GM23338 (cell line): ENCODE data around the gene ZC3H12C.

ENCODE experiments used
- CREB1 ChIP-seq: fragments of 250-450 bp; sonication (Bioruptor Pico); IDR thresholded peaks from 2 replicates; pipeline ENCODE4 v1.5.0; 2020; ENCODE audit warnings: low read depth, mild to moderate bottlenecking, moderate library complexity
- EZH2 ChIP-seq: fragments of 200-600 bp; sonication (generic); IDR thresholded peaks from one replicate; pipeline ENCODE4 v1.8.0; 2017; ENCODE audit warnings: antibody characterized with exemption, mild to moderate bottlenecking, low read depth; ENCODE audit not compliant: unreplicated experiment
- EZH2phosphoT487 ChIP-seq: fragments of 200-600 bp; sonication (generic); IDR thresholded peaks from one replicate; pipeline ENCODE4 v1.8.1; 2018; ENCODE audit warnings: antibody characterized with exemption; ENCODE audit not compliant: unreplicated experiment
- JUNB ChIP-seq: IDR thresholded peaks from one replicate; pipeline ENCODE4 v1.6.1; 2016; ENCODE audit warnings: antibody characterized with exemption; ENCODE audit not compliant: unreplicated experiment
- NANOG ChIP-seq: IDR thresholded peaks from 2 replicates; pipeline ENCODE4 v1.6.1; 2016; ENCODE audit warnings: antibody characterized with exemption, borderline replicate concordance
- POLR2AphosphoS5 ChIP-seq: IDR thresholded peaks from 2 replicates; pipeline ENCODE4 v1.6.1; 2016; ENCODE audit warnings: antibody characterized with exemption, low read depth
- STAT1 ChIP-seq: IDR thresholded peaks from one replicate; pipeline ENCODE4 v1.6.1; 2016; ENCODE audit warnings: antibody characterized with exemption; ENCODE audit not compliant: unreplicated experiment
- ZNF114 ChIP-seq: fragments of 250-450 bp; sonication (Bioruptor Pico); IDR thresholded peaks from 2 replicates; pipeline ENCODE4 v1.5.0; 2020; ENCODE audit warnings: mild to moderate bottlenecking, moderate library complexity
- ZNF331 ChIP-seq: fragments of 250-450 bp; sonication (Bioruptor Pico); IDR thresholded peaks from 2 replicates; pipeline ENCODE4 v1.5.0; 2020; ENCODE audit warnings: low read depth, mild to moderate bottlenecking, moderate library complexity
- TF ChIP-seq, protein P1 (sequence below), 2 experiments: fragments of 200-600 bp in 1 of 2; sonication (generic) in 1 of 2; conservative IDR thresholded peaks; 2 replicates each; pipeline versions ENCODE4 v1.5.1 to v1.6.1; 2016 to 2017; ENCODE audit warnings: antibody characterized with exemption in 2 of 2, low read depth in 2 of 2, mild to moderate bottlenecking in 2 of 2, moderate library complexity in 1 of 2
- TF ChIP-seq, protein P2 (sequence below): IDR thresholded peaks from one replicate; pipeline ENCODE4 v1.6.1; 2018; ENCODE audit warnings: antibody characterized with exemption; ENCODE audit not compliant: unreplicated experiment
- TF ChIP-seq, protein P3 (sequence below): IDR thresholded peaks from 2 replicates; pipeline ENCODE4 v1.6.1; 2016; ENCODE audit warnings: antibody characterized with exemption
- TF ChIP-seq, protein P4 (sequence below): fragments of 250-450 bp; sonication (Bioruptor Pico); IDR thresholded peaks from 2 replicates; pipeline ENCODE4 v1.5.0; 2020; ENCODE audit warnings: mild to moderate bottlenecking, moderate library complexity

DNA sequence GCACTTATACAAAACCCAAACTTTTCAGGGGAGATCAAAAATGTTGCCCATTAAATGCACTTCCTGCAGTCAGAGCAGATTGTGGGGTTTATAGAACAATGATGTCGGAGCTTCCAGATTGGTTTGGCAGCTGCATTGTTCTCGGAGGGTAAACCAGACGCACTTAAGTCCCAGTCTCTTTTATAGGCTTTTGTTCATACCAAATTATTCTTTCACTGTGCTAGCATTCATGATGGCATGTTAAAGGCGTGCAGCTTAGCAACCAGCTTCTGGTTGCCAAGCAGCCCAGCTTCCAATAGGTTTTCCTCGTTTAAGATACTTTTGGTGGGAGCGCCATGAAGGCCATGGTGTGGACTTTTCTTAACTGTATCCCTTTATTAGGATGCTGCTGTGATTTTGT is 40.9 kb downstream of the ZC3H12C start:
- TF ChIP-seq EZH2 (no peak), CREB1 (CRISPR knock-in tag) (no peak), EZH2phosphoT487 (no peak), POLR2AphosphoS5 (no peak), STAT1 (no peak), JUNB (no peak), ZNF331 (CRISPR knock-in tag) (no peak), ZNF114 (CRISPR knock-in tag) (no peak), NANOG (no peak)
- TF ChIP-seq, protein P1, sequence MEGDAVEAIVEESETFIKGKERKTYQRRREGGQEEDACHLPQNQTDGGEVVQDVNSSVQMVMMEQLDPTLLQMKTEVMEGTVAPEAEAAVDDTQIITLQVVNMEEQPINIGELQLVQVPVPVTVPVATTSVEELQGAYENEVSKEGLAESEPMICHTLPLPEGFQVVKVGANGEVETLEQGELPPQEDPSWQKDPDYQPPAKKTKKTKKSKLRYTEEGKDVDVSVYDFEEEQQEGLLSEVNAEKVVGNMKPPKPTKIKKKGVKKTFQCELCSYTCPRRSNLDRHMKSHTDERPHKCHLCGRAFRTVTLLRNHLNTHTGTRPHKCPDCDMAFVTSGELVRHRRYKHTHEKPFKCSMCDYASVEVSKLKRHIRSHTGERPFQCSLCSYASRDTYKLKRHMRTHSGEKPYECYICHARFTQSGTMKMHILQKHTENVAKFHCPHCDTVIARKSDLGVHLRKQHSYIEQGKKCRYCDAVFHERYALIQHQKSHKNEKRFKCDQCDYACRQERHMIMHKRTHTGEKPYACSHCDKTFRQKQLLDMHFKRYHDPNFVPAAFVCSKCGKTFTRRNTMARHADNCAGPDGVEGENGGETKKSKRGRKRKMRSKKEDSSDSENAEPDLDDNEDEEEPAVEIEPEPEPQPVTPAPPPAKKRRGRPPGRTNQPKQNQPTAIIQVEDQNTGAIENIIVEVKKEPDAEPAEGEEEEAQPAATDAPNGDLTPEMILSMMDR (conservative IDR thresholded peaks at IDR 0.05; ENCODE audit: low read depth in 2 of 2), result no peak
- TF ChIP-seq, protein P2, sequence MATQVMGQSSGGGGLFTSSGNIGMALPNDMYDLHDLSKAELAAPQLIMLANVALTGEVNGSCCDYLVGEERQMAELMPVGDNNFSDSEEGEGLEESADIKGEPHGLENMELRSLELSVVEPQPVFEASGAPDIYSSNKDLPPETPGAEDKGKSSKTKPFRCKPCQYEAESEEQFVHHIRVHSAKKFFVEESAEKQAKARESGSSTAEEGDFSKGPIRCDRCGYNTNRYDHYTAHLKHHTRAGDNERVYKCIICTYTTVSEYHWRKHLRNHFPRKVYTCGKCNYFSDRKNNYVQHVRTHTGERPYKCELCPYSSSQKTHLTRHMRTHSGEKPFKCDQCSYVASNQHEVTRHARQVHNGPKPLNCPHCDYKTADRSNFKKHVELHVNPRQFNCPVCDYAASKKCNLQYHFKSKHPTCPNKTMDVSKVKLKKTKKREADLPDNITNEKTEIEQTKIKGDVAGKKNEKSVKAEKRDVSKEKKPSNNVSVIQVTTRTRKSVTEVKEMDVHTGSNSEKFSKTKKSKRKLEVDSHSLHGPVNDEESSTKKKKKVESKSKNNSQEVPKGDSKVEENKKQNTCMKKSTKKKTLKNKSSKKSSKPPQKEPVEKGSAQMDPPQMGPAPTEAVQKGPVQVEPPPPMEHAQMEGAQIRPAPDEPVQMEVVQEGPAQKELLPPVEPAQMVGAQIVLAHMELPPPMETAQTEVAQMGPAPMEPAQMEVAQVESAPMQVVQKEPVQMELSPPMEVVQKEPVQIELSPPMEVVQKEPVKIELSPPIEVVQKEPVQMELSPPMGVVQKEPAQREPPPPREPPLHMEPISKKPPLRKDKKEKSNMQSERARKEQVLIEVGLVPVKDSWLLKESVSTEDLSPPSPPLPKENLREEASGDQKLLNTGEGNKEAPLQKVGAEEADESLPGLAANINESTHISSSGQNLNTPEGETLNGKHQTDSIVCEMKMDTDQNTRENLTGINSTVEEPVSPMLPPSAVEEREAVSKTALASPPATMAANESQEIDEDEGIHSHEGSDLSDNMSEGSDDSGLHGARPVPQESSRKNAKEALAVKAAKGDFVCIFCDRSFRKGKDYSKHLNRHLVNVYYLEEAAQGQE, result no peak
- TF ChIP-seq, protein P3, sequence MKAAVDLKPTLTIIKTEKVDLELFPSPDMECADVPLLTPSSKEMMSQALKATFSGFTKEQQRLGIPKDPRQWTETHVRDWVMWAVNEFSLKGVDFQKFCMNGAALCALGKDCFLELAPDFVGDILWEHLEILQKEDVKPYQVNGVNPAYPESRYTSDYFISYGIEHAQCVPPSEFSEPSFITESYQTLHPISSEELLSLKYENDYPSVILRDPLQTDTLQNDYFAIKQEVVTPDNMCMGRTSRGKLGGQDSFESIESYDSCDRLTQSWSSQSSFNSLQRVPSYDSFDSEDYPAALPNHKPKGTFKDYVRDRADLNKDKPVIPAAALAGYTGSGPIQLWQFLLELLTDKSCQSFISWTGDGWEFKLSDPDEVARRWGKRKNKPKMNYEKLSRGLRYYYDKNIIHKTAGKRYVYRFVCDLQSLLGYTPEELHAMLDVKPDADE, result no peak
- TF ChIP-seq, protein P4, sequence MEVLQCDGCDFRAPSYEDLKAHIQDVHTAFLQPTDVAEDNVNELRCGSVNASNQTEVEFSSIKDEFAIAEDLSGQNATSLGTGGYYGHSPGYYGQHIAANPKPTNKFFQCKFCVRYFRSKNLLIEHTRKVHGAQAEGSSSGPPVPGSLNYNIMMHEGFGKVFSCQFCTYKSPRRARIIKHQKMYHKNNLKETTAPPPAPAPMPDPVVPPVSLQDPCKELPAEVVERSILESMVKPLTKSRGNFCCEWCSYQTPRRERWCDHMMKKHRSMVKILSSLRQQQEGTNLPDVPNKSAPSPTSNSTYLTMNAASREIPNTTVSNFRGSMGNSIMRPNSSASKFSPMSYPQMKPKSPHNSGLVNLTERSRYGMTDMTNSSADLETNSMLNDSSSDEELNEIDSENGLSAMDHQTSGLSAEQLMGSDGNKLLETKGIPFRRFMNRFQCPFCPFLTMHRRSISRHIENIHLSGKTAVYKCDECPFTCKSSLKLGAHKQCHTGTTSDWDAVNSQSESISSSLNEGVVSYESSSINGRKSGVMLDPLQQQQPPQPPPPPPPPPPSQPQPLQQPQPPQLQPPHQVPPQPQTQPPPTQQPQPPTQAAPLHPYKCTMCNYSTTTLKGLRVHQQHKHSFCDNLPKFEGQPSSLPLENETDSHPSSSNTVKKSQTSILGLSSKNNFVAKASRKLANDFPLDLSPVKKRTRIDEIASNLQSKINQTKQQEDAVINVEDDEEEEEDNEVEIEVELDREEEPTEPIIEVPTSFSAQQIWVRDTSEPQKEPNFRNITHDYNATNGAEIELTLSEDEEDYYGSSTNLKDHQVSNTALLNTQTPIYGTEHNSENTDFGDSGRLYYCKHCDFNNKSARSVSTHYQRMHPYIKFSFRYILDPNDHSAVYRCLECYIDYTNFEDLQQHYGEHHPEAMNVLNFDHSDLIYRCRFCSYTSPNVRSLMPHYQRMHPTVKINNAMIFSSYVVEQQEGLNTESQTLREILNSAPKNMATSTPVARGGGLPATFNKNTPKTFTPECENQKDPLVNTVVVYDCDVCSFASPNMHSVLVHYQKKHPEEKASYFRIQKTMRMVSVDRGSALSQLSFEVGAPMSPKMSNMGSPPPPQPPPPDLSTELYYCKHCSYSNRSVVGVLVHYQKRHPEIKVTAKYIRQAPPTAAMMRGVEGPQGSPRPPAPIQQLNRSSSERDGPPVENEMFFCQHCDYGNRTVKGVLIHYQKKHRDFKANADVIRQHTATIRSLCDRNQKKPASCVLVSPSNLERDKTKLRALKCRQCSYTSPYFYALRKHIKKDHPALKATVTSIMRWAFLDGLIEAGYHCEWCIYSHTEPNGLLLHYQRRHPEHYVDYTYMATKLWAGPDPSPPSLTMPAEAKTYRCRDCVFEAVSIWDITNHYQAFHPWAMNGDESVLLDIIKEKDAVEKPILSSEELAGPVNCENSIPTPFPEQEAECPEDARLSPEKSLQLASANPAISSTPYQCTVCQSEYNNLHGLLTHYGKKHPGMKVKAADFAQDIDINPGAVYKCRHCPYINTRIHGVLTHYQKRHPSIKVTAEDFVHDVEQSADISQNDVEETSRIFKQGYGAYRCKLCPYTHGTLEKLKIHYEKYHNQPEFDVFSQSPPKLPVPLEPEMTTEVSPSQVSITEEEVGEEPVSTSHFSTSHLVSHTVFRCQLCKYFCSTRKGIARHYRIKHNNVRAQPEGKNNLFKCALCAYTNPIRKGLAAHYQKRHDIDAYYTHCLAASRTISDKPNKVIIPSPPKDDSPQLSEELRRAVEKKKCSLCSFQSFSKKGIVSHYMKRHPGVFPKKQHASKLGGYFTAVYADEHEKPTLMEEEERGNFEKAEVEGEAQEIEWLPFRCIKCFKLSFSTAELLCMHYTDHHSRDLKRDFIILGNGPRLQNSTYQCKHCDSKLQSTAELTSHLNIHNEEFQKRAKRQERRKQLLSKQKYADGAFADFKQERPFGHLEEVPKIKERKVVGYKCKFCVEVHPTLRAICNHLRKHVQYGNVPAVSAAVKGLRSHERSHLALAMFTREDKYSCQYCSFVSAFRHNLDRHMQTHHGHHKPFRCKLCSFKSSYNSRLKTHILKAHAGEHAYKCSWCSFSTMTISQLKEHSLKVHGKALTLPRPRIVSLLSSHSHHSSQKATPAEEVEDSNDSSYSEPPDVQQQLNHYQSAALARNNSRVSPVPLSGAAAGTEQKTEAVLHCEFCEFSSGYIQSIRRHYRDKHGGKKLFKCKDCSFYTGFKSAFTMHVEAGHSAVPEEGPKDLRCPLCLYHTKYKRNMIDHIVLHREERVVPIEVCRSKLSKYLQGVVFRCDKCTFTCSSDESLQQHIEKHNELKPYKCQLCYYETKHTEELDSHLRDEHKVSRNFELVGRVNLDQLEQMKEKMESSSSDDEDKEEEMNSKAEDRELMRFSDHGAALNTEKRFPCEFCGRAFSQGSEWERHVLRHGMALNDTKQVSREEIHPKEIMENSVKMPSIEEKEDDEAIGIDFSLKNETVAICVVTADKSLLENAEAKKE (CRISPR knock-in tag), result no peak
